OCI-LY7 (cell line): ENCODE results near the gene PLA2G2F. TPM values are rescaled to one million over a fixed set of nuclear protein-coding genes. Genes with fewer than 3 reads are reported as not detected.

Source experiments
- BruUV-seq: library from RNA; stranded (reverse); fragments of 400-500 nt; replicated peaks from 2 replicates; lab custom pipeline; 2021; lab: Mats Ljungman, UMichigan
- CTCF ChIA-PET: fragments of 300-600 bp; sonication (Branson Sonifier 250); formaldehyde crosslinking; loops from one replicate; lab custom pipeline; 2022; ENCODE audit warnings: antibody characterized with exemption; ENCODE audit not compliant: unreplicated experiment; lab: Charles Lee
- POLR2A ChIA-PET: fragments of 300-600 bp; sonication (Branson Sonifier 250); formaldehyde crosslinking; loops from one replicate; lab custom pipeline; 2022; ENCODE audit warnings: antibody characterized with exemption; lab: Charles Lee
- DNase-seq: peaks from one replicate; pipeline ENCODE4 v3.0.0-alpha.2; 2015; ENCODE audit warnings: low spot score
- H2AFZ ChIP-seq: fragments of 200-600 bp; sonication (generic), shearing (Covaris generic); 2 replicates; pipeline ENCODE4 v1.6.1; 2014; ENCODE audit warnings: mild to moderate bottlenecking, antibody characterized with exemption, low read length, moderate library complexity
- H3K27ac ChIP-seq: fragments of 200-600 bp; sonication (generic); 2 replicates; pipeline ENCODE4 v1.5.1; 2014; ENCODE audit warnings: mixed run types, low read depth, mild to moderate bottlenecking, moderate library complexity, low read length, inconsistent platforms; ENCODE audit not compliant: poor library complexity, severe bottlenecking
- H3K36me3 ChIP-seq: fragments of 200-600 bp; sonication (generic); 2 replicates; pipeline ENCODE4 v1.6.1; 2014; ENCODE audit warnings: mild to moderate bottlenecking, antibody characterized with exemption, low read length, moderate library complexity, mixed read lengths; ENCODE audit not compliant: insufficient read depth
- H3K4me1 ChIP-seq: fragments of 200-600 bp; sonication (generic); 2 replicates; pipeline ENCODE4 v1.5.1; 2014; ENCODE audit warnings: mild to moderate bottlenecking, low read length; ENCODE audit not compliant: insufficient read depth, poor library complexity, severe bottlenecking
- H3K4me2 ChIP-seq: fragments of 200-600 bp; sonication (generic); 2 replicates; pipeline ENCODE4 v1.6.1; 2014; ENCODE audit warnings: mild to moderate bottlenecking, low read length
- H3K4me3 ChIP-seq: fragments of 200-600 bp; sonication (generic); 2 replicates; pipeline ENCODE4 v1.5.1; 2014; ENCODE audit warnings: mild to moderate bottlenecking, low read depth, low read length; ENCODE audit not compliant: poor library complexity, severe bottlenecking
- H3K79me2 ChIP-seq: fragments of 200-600 bp; sonication (generic); 2 replicates; pipeline ENCODE4 v1.6.1; 2016; ENCODE audit warnings: low read depth, mild to moderate bottlenecking, low read length, moderate library complexity, mixed read lengths; ENCODE audit not compliant: insufficient read depth
- H3K9me2 ChIP-seq: fragments of 200-600 bp; sonication (generic); 2 replicates; pipeline ENCODE4 v1.6.1; 2016; ENCODE audit warnings: mild to moderate bottlenecking, low read length, mixed read lengths; ENCODE audit not compliant: insufficient read depth
- H3K9me3 ChIP-seq: fragments of 200-600 bp; sonication (generic); 2 replicates; pipeline ENCODE4 v1.6.1; 2014; ENCODE audit warnings: mild to moderate bottlenecking, mixed run types, low read length, mixed read lengths
- H4K20me1 ChIP-seq: fragments of 200-600 bp; sonication (generic); 2 replicates; pipeline ENCODE4 v1.6.1; 2014; ENCODE audit warnings: mild to moderate bottlenecking, antibody characterized with exemption, low read length, moderate library complexity, mixed read lengths; ENCODE audit not compliant: insufficient read depth
- CTCF ChIP-seq: fragments of 200-600 bp; sonication (generic); conservative IDR thresholded peaks from 2 replicates; pipeline ENCODE4 v1.5.1; 2014; ENCODE audit warnings: mild to moderate bottlenecking, antibody characterized with exemption, low read length, moderate library complexity, mixed read lengths
- EZH2phosphoT487 ChIP-seq: fragments of 200-600 bp; sonication (generic); IDR thresholded peaks from 2 replicates; pipeline ENCODE4 v1.6.1; 2018; ENCODE audit warnings: low read depth, borderline replicate concordance, mild to moderate bottlenecking, mixed run types, antibody characterized with exemption, low read length, moderate library complexity, mixed read lengths
- intact Hi-C: fragments of 100-400 bp; cut with micrococcal nuclease; formaldehyde crosslinking; loops from one replicate; pipeline ENCODE4 v1.10.0; 2022; ENCODE audit not compliant: unreplicated experiment
- total RNA-seq, 2 experiments: library from RNA; depleted of rRNA in 1 of 2; stranded (reverse); fragments of >200 nt in 1 of 2; shearing (Covaris generic) in 1 of 2; gene quantifications; 2 replicates each; pipeline ENCODE4 v1.2.3, GENCODE V29; 2014 to 2022

PLA2G2F gene
- total RNA-seq, 2 experiments from 2014 or later, result not detected

DNA sequence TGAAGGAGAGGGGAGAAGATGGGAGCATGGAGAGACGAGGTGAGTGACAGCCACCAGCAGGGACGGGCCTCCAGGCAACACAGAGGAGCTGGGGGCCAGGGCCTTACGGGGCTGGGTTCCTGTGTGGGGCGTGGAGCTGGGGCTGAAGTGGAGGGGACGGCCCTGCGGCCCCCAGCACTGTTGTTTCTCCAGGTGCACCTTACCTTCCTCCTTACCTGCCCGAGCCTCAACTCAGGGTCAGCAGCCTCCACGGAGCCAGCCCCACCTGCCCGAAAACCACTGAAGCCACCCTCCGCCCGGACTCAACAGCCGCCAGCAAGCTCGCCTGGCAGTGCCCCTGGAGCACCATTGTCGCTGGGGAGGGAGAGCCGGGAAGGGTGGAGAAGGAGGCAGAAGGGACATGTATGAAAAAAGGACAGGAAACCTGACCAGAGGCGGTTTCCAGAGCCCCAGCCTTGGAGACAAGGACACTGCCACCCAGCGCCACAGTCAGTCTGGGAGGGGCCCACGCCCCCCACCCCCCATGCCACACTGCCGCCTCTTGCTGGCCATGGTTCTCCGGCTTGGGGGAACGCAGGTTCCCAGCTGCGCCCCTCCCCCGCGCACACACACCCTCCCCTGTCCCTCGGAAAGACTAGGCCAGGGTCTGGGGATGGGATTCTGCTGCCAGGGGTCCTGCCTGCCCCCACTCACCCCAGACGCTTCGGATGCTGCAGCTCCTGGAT lies 10.6 kb downstream of the PLA2G2F start:
- intact Hi-C loops, result no loop called here
- no TSS peak for BruUV-seq

GRCh38 chr1:20150326-20150705 lies 11.2 kb downstream of the PLA2G2F start:
- H4K20me1 ChIP-seq, result no peaks in the 10 kb centered on the region
- POLR2A ChIA-PET, result no interaction called here
- H3K4me1 ChIP-seq, result peaks cover 5% of the 10 kb centered on the region
- H2AFZ ChIP-seq, result no peak overlapping the region
- TF ChIP-seq EZH2phosphoT487, result no peak
- no peak for TF ChIP-seq CTCF
- intact Hi-C loops, result no loop called here
- CTCF ChIA-PET, result no interaction called here
- no peaks in the 10 kb centered on the region for H3K79me2 ChIP-seq
- no peak for DNase-seq
- no peaks in the 10 kb centered on the region for H3K36me3 ChIP-seq
- no peaks in the 10 kb centered on the region for H3K9me2 ChIP-seq
- no peak overlapping the region for H3K27ac ChIP-seq
- no peak overlapping the region for H3K4me2 ChIP-seq
- no peaks in the 10 kb centered on the region for H3K9me3 ChIP-seq
- BruUV-seq, result no TSS peak
- no peak overlapping the region for H3K4me3 ChIP-seq

More for the DNA sequence above, 10.6 kb downstream of the PLA2G2F start:
- no peak overlapping the region for H3K4me2 ChIP-seq
- no peak overlapping the region for H3K27ac ChIP-seq
- H3K79me2 ChIP-seq, result no peaks in the 10 kb centered on the region
- ChIA-PET POLR2A (no interaction called here), CTCF (no interaction called here)
- TF ChIP-seq CTCF, result no peak
- TF ChIP-seq EZH2phosphoT487, result no peak
- no peaks in the 10 kb centered on the region for H4K20me1 ChIP-seq
- no peaks in the 10 kb centered on the region for H3K36me3 ChIP-seq
- no peaks in the 10 kb centered on the region for H3K9me3 ChIP-seq
- no peak overlapping the region for H2AFZ ChIP-seq
- H3K4me3 ChIP-seq, result no peak overlapping the region
- peaks cover 5% of the 10 kb centered on the region for H3K4me1 ChIP-seq
- H3K9me2 ChIP-seq, result no peaks in the 10 kb centered on the region
- DNase-seq, result no peak

DNA sequence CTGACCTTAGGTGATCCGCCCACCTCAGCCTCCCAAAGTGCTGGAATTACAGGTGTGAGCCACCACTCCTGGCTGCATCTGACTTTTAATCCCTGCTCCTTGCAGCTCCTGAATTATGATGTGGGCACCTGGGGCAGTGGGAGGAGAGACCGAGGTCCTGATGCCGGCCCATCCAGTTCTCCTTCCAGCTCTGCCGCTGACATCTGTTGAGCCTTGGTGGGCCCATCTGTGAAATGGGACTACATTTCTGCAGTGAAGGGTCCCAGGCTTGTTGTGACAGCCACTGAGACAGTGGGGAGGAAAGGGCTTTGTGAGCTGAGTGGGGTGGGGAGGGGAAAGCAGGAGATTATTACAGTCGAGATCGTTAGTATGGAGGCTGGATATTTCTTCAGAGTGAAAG lies 11.8 kb downstream of the PLA2G2F start:
- Histone ChIP-seq H3K4me2 (no peak overlapping the region), H3K9me2 (no peaks in the 10 kb centered on the region), H4K20me1 (no peaks in the 10 kb centered on the region), H2AFZ (no peak overlapping the region), H3K36me3 (no peaks in the 10 kb centered on the region), H3K79me2 (no peaks in the 10 kb centered on the region), H3K27ac (no peak overlapping the region), H3K9me3 (no peaks in the 10 kb centered on the region), H3K4me3 (no peak overlapping the region), H3K4me1 (peaks cover 5% of the 10 kb centered on the region)
- TF ChIP-seq EZH2phosphoT487 (no peak), CTCF (no peak)
- DNase-seq, result no peak
- ChIA-PET CTCF (no interaction called here), POLR2A (interaction anchor here (1.5 kb wide), 1 partner anchor 26 kb away, joined by 3 read pairs; no protein-coding TSS in a partner anchor)
- intact Hi-C loops, result no loop called here
- no TSS peak for BruUV-seq
